Esophagus (tissue), 2 donors: ENCODE data around the gene DPY19L1. TPM values are rescaled to one million over a fixed set of nuclear protein-coding genes. Genes with fewer than 3 reads are reported as not detected.
"Not testable (repeated sequence)": the region's sequence is repeated elsewhere in the genome, so short reads cannot be mapped to it uniquely, and the experiment has no call there.

Source experiments
- H3K27ac ChIP-seq, 2 donors: one replicate each; pipeline ENCODE4 v1.5.1; 2013; ENCODE audit warnings: low read depth in 2 of 2, mild to moderate bottlenecking in 2 of 2, inconsistent platforms in 1 of 2, low read length in 1 of 2, moderate library complexity in 1 of 2
- H3K27me3 ChIP-seq, 2 donors: one replicate each; pipeline ENCODE4 v1.6.1; 2013; ENCODE audit warnings: low read length in 2 of 2, control low read depth in 1 of 2, mild to moderate bottlenecking in 1 of 2; ENCODE audit not compliant: insufficient read depth in 2 of 2, control insufficient read depth in 1 of 2
- H3K36me3 ChIP-seq, 2 donors: one replicate each; pipeline ENCODE4 v1.6.1; 2013; ENCODE audit warnings: low read length in 1 of 2; ENCODE audit not compliant: control insufficient read depth in 2 of 2, insufficient read depth in 2 of 2
- H3K4me1 ChIP-seq, 2 donors: one replicate each; pipeline ENCODE4 v1.6.1; 2013; ENCODE audit warnings: low read length in 1 of 2; ENCODE audit not compliant: control insufficient read depth in 2 of 2, insufficient read depth in 2 of 2
- H3K4me3 ChIP-seq, 2 donors: one replicate each; pipeline ENCODE4 v1.5.1; 2013; ENCODE audit warnings: low read length in 2 of 2, mild to moderate bottlenecking in 2 of 2, low read depth in 1 of 2, moderate library complexity in 1 of 2
- H3K9me3 ChIP-seq, 2 donors: one replicate each; pipeline ENCODE4 v1.6.1; 2013; ENCODE audit warnings: mild to moderate bottlenecking in 2 of 2, low read depth in 1 of 2, low read length in 1 of 2, moderate library complexity in 1 of 2; ENCODE audit not compliant: control insufficient read depth in 2 of 2, insufficient read depth in 1 of 2
- WGBS, 2 donors: extraction: QIAGEN DNeasy Blood & Tissue Kit; methylation state at CpG; one replicate each; pipeline ENCODE4 v1.1.7; 2013; 5-methylcytosine and 5-hydroxymethylcytosine counted together
- polyA plus RNA-seq, 2 donors: library from polyadenylated mRNA; stranded (reverse); fragments of 200-250 nt; gene quantifications; one replicate each; pipeline ENCODE4 v1.2.3, GENCODE V29; 2013
- donor health status: healthy with polysubstance abuse.
- donor health status: Bipolar disorder and iron deficiency.

The DPY19L1 gene
- polyA plus RNA-seq, 2 donors: 2.1 to 2.8 TPM

DNA sequence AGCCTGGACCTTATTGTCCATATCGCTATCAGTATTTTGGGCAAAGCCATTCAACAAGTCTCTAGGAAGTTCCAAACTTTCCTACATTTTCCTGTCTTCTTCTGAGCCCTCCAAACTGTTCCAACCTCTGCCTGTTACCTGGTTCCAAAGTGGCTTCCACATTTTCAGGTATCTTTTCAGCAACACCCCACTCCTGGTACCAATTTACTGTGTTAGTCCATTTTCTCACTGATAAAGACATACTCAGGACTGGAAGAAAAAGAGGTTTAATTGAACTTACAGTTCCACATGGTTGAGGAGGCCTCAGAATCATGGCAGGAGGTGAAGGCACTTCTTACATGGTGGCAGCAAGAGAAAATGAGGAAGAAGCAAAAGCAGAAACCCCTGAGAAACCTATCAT is 153.4 kb downstream of the DPY19L1 start:
- not testable (repeated sequence) for H3K4me3 ChIP-seq, H3K36me3 ChIP-seq, H3K9me3 ChIP-seq, H3K27ac ChIP-seq, H3K27me3 ChIP-seq, H3K4me1 ChIP-seq
- 88 to 96% methylated on average over 1 of the region's 1 CpG for WGBS, 2 donors

GRCh38 chr7:34879871-34880270 is 157.4 kb downstream of the DPY19L1 start:
- Histone ChIP-seq H3K4me1 (no peaks in the 10 kb centered on the region), H3K27me3 (no peaks in the 10 kb centered on the region), H3K36me3 (no peaks in the 10 kb centered on the region), H3K9me3 (peaks cover 3 to 6% of the 10 kb centered on the region in 2 donors), H3K4me3 (no peak overlapping the region), H3K27ac (no peak overlapping the region)
- WGBS, 2 donors: 74 to 75% methylated on average over 2 of the region's 2 CpGs

GRCh38 chr7:34878944-34879735 is 158.1 kb downstream of the DPY19L1 start:
- H3K27ac ChIP-seq, H3K9me3 ChIP-seq, H3K4me1 ChIP-seq, H3K36me3 ChIP-seq, H3K4me3 ChIP-seq, H3K27me3 ChIP-seq: not testable (repeated sequence)
- WGBS, 2 donors: 66 to 74% methylated on average over 8 of the region's 8 CpGs

Other genes with a start within 250 kb of the DPY19L1 start
- gene TBX20, start 216.6 kb upstream of the DPY19L1 start, polyA plus RNA-seq: not detected